Measurements from ENCODE around the gene CPM.

CPM gene

GRCh38 chr12:68954811-68955210, 21.8 kb upstream of the CPM start:
- no peak for DNase-seq

DNA sequence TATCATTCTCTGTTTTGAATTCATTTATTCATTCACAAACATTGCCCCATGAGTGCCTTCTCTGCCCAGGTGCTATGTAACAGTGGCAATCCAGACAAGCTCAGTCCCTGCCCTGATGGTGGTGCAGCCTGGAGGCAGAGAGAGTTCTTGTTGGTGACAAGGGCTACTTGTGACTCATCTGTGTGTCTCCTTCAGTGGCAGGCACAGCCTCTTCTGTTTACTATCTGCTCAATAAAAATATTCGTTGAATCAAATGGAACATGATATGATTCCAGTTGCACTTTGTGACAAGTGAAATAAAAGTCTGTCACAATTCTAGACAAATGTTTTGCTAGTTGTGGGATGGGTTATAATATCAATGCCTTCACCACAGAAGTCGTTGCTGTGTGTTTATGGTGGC, 20.6 kb upstream of the CPM start:
- DNase-seq, result no peak

DNA sequence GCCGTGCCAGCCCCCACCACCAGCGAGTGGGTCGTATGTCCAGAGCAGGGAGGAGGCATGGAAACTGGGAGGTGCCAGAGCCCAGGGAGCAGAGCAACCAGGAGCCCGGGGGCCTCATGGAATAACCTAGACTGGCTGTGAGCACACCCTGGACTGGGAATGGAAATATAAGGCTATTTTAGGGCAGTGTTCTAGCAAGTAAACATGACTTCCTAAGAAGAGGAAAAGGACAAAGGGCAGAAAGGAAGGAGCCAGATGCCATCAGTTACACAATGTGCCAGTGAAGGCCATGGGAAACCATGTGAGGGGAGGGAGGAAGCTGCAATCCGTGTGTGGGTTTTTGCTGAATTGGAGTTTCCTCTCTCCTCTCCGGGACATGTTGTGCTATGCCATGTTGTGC, 18.7 kb upstream of the CPM start:
- no peak for DNase-seq

- DNase-seq, result no peak
Measured at GRCh38 chr12:68950511-68950910, 17.5 kb upstream of the CPM start.

GRCh38 chr12:68945255-68945654, 12.3 kb upstream of the CPM start:
- no peak for DNase-seq

DNA sequence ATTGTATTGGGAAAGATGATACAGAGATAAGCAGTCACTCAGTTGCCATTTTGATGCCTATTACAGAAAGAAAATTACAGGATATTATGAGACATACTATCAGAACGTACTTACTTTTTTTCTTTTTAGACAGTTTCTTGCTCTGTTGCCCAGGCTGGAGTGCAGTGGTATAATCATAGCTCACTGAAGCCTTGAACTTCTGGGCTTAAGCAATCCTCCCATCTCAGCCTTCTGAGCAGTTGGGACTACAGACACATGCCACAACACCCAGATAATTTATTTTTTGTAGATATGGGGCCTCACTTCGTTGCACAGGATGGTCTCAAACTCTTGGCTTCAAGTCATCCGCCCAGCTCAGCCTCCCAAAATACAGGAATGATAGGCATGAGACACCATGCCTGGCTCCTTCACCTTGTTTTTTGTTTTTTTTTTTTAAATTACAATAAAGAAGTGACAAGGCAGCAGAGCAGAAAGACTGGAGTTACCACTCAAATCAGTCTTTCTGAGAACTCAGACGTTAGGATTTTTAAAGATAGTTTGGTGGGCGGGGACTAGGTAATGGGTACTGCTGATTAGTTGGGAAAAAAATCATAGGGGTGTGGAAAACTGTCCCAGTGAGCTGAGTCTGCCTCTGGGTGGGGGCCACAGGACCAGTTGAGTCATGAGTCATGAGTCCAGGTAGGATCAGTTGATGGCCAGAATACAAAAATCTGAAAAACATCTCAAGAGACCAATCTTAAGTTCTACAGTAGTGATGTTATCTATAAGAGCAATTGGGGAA, 11.5 kb upstream of the CPM start:
- DNase-seq, result no peak

DNA sequence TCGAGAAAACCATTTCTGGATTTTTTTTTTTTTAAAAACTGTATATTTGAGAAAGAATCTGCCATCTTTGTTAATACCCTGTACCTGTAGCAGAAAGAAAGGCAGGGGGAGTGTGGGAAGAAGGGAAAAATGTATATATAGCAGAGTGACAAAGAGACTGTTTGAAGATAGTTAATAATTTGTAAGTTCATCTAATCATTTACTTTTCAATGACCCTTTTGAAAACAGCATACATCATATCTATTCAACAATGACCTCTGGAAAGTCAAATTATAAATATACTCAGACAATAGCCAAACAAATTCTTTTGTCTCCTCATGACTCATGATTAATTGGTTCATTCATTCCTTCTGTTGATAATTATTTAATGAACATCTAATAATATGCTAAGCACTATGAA, 10.9 kb upstream of the CPM start:
- DNase-seq, result no peak

DNA sequence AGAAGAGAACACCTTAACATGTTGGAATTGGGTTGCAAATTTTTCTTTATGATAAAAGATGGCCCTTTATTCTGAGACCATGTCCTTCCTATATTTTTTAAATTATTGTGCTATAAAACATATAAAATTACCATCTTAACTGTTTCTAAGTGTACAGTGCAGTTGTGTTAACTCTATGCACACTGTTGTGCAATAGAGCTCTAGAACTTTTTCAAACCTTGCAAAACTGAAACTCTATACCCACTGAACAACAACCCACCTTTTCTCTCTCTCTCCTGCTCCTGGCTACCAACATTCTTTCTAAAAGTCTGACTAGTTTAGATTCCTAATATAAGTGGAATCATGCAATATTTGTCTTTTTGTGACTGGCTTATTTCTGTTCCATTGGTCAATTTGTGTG, 7.8 kb upstream of the CPM start:
- no peak for DNase-seq

GRCh38 chr12:68939505-68939904, 6.5 kb upstream of the CPM start:
- DNase-seq, result no peak

DNA sequence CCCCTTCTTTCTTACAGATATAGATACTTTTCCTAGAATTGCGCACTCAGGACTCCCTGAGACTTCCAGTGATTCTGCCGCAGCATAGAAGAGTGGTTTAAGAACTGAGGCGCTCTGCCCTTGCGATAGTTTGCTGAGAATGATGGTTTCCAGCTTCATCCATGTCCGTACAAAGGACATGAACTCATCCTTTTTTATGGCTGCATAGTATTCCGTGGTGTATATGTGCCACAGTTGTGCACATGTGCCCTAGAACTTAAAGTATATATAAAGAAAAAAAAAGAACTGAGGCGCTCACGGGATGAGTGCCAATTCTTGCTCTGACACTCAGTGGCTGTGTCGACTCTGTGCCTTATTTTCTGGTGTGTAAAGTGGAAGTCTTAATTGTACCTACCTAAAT, 1.4 kb upstream of the CPM start:
- DNase-seq, result no peak

DNA sequence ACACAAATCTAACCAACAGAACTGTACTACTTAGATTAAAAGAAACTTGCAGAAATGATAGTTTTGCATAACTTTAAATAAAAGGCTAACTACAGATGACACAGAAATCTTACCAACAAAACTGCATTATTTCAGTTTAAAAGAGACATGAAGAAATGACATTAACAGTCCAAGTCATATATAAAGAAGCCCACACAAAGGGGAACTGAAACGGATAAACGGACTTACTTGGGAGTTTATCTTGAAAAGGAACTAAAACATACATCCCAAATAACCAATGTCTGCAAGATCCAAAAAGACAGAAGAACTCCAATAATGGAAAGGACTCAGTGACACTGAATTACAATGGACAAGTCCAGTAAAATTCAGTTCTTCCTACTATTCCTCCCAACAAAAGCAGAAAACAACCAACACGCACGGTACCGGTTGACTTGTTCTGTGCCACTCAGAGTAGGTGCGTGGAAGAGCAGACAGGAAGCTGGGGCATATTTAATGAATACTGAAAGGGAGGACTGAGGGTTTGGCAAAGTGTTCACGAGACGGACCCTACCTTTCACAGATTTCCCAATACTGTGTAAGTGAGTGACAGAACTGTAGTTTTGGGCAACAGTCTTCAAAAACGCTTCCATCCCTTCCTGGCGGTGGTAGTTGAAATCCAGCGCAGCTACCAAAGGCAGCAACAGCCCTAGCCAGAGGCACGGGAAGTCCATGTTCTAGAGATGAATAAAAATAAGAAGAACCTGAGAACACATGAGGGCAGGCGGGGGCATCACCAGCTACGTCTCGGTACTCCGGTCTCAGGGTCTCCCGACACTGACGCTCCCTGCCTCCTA, 627 bp downstream of the CPM start:
- peak; percentile 3 for DNase-seq

- DNase-seq, result no peak
Measured at GRCh38 chr12:68930178-68930577, 2.8 kb downstream of the CPM start.

DNA sequence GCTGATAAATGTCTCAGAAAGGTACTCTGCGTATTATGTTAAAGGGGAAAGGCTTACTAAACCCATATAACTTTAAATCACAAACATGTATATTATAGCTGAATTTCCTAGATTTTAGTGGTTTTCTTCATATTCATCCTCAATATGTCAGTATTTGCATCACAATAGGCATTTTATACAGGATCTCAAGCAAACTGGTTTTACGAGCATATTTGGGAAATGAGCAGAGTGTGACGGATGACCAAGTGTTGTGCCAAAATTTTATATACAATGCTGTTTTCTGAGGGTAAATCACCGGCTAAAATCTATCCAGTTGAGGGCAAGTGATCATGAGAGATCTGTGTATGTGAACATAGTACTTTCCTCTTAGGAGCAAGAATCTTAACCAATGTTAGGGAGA, 8.4 kb downstream of the CPM start:
- no peak for DNase-seq

- DNase-seq, result no peak
Measured at GRCh38 chr12:68919581-68920239, 13.3 kb downstream of the CPM start.

- no peak for DNase-seq
Measured at GRCh38 chr12:68918960-68919359, 14.0 kb downstream of the CPM start.

GRCh38 chr12:68915055-68915454, 17.9 kb downstream of the CPM start:
- DNase-seq, result no peak

DNA sequence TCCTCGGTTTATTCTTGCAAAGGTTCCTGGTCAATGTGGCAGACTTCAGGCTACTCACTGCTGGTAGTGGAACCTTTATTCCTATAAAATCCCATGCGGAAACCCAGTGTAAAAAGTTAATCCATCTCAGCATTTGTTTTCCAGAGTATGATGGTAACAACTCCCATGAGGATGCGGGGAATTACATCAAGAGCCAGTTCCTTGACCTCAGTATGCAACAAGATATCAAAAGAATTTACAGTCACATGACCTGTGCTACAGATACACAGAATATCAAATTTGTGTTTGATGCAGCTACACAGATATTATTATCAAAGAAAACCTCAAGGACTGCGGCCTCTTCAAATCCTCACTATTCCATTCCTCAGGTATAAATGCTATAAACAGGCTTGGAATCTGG, 19.3 kb downstream of the CPM start:
- DNase-seq, result no peak

- no peak for DNase-seq
Measured at GRCh38 chr12:68912916-68913315, 20.1 kb downstream of the CPM start.

DNA sequence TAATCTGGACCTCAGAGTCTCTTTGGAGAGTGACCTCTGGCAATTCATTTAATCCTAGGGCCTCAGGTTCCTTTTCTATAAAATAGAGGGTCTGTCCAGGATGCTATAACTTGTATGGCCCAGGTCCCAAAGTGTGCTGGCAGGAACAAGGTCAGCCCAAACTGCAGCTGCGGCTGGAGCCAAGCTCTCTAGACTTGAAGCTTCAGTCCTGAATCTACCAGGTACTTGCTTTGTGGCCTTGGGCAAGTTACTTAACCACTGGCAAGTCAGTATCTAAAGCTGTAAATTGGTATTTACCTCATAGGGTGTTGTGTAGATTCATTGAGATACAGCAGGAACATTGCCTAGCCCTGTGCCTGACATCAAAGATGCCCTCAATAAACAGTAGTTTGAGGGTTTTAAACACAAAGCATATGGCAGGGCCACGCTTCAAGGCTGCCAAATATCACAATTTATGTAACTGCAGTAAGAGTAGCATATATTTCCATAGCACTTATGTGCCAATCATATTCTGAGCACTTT, 21.7 kb downstream of the CPM start:
- DNase-seq, result no peak

GRCh38 chr12:68910128-68910527, 22.8 kb downstream of the CPM start:
- no peak for DNase-seq

GRCh38 chr12:68908076-68908475, 24.9 kb downstream of the CPM start:
- DNase-seq, result no peak

- DNase-seq, result no peak
Measured at GRCh38 chr12:68905733-68906132, 27.2 kb downstream of the CPM start.

DNA sequence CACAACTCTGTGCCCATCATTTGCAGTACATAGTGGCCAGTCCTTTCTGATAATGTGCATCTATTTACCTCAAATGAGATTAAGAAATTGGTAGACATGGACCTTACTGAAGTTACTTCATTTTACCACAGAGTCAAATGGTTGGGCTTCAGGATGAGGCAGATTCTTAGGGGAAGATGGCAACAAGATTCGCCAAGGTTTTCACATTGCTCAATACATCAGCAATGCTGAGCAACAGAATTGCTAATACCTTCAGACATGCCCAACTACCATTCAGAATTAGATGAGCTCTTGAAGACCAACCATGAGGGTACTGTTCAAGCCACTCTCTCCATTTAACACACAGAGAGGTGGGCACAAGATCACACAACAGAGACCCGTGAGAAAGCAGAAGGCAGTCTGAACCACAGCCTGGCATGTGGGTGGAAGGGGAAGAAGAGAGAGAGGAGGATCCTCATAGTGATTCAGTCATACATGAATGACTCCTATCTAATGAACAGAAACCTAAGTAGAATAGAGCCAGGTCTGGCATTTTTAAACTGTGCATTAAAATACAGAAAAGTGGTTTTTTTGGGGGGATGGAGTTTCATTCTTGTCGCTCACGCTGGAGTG, 28.5 kb downstream of the CPM start:
- DNase-seq, result no peak

All from NCI-H2227 treated with DMSO at 0.1 percent for 48 hours (cell line).